Effector memory CD4-positive, alpha-beta T cell (primary cell): ENCODE results near the gene IL31RA.

Experiments used
- DNase-seq, 3 donors: peaks; one replicate each; pipeline ENCODE4 v3.0.0-alpha.2; 2020
- H3K27ac ChIP-seq: 2 replicates; pipeline ENCODE4 v1.7.0; 2013; ENCODE audit warnings: mild to moderate bottlenecking, low read length, moderate library complexity; ENCODE audit not compliant: insufficient read depth, poor library complexity, severe bottlenecking
- H3K27me3 ChIP-seq: replicated peaks from 2 replicates; pipeline ENCODE4 v1.7.0; 2013; ENCODE audit warnings: mild to moderate bottlenecking, low read length; ENCODE audit not compliant: insufficient read depth, control insufficient read depth, poor library complexity, severe bottlenecking
- H3K36me3 ChIP-seq: 2 replicates; pipeline ENCODE4 v1.7.0; 2013; ENCODE audit warnings: mild to moderate bottlenecking, low read length, moderate library complexity; ENCODE audit not compliant: control insufficient read depth, insufficient read depth
- H3K4me1 ChIP-seq: 2 replicates; pipeline ENCODE4 v1.7.0; 2013; ENCODE audit warnings: low read length, mild to moderate bottlenecking; ENCODE audit not compliant: control insufficient read depth, insufficient read depth, poor library complexity, severe bottlenecking
- H3K4me3 ChIP-seq: 2 replicates; pipeline ENCODE4 v1.7.0; 2013; ENCODE audit warnings: low read length, low read depth, mild to moderate bottlenecking; ENCODE audit not compliant: insufficient read depth, poor library complexity, severe bottlenecking
- H3K9me3 ChIP-seq: 2 replicates; pipeline ENCODE4 v1.7.0; 2013; ENCODE audit warnings: mild to moderate bottlenecking, low read length, moderate library complexity; ENCODE audit not compliant: control insufficient read depth

Gene IL31RA

GRCh38 chr5:55960779-55961178 lies 109.6 kb downstream of the IL31RA start:
- no peaks in the 10 kb centered on the region for H3K27me3 ChIP-seq

DNA sequence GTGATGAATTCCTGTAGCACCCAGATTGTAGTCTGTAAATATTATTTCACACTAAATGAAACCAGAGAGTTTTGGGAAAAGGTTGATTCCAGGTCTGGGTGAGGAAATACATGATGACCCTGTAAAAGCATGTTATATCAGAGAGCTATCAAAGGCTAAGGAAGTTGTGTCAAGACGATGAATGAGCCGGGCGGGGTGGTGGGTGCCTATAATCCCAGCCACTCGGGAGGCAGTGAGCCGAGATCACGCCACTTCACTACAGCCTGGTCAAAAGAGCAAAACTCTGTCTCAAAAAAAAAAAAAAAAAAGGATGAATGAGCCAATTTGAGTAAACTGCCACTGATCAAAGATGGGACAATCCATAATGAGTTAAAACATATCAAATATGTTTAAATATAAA lies 114.4 kb downstream of the IL31RA start:
- Histone ChIP-seq H3K27ac (no peak overlapping the region), H3K4me1 (no peaks in the 10 kb centered on the region), H3K27me3 (no peaks in the 10 kb centered on the region), H3K4me3 (no peak overlapping the region), H3K9me3 (no peaks in the 10 kb centered on the region), H3K36me3 (peaks cover 46% of the 10 kb centered on the region)
- DNase-seq: no peak

More at GRCh38 chr5:55960779-55961178, 109.6 kb downstream of the IL31RA start:
- Histone ChIP-seq H3K27ac (no peak overlapping the region), H3K4me3 (no peak overlapping the region), H3K4me1 (no peaks in the 10 kb centered on the region), H3K36me3 (peaks cover 68% of the 10 kb centered on the region), H3K9me3 (no peaks in the 10 kb centered on the region)
- no peak for DNase-seq

DNA sequence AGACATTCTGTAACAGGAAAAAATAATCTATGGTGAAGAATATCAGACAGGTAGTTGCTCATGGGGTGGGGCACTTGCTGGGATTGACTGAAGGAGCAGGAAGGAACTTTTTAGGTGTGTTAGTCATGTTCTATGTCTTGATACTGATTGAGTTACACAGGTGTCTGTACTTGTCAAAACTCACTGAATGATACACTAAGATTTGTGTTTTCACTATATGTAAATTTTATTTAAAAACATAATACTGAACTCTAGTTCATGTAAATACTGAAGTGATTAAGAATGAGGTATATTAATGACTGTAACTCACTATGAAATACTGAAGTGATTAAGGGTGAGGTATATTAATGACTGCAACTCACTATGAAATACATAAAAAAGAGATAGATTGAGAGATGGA lies 115.1 kb downstream of the IL31RA start:
- no peaks in the 10 kb centered on the region for H3K27me3 ChIP-seq
- no peaks in the 10 kb centered on the region for H3K9me3 ChIP-seq
- DNase-seq: no peak
- no peak overlapping the region for H3K4me3 ChIP-seq
- peaks cover 39% of the 10 kb centered on the region for H3K36me3 ChIP-seq
- H3K27ac ChIP-seq: no peak overlapping the region
- H3K4me1 ChIP-seq: no peaks in the 10 kb centered on the region

GRCh38 chr5:55969956-55970355 lies 118.8 kb downstream of the IL31RA start:
- DNase-seq: no peak
- Histone ChIP-seq H3K27me3 (no peaks in the 10 kb centered on the region), H3K4me1 (no peaks in the 10 kb centered on the region), H3K27ac (no peak overlapping the region), H3K4me3 (no peak overlapping the region), H3K9me3 (no peaks in the 10 kb centered on the region), H3K36me3 (peaks cover 33% of the 10 kb centered on the region)
